PC-3 (cell line): ENCODE data around the gene COPS3. TPM values are rescaled to one million over a fixed set of nuclear protein-coding genes. Genes with fewer than 3 reads are reported as not detected.

ENCODE experiments used
- ATAC-seq: fragments of 200-7000 bp; cut with Tn5 transposase; 2 replicates; pipeline ENCODE4 v1.9.1; 2020; ENCODE audit warnings: mild to moderate bottlenecking, moderate library complexity
- BruUV-seq: library from RNA; stranded (reverse); fragments of 400-500 nt; replicated peaks from 2 replicates; lab custom pipeline; 2021; lab: Mats Ljungman, UMichigan
- CTCF ChIA-PET: fragments of 300-600 bp; sonication (Branson Sonifier 250); formaldehyde crosslinking; loops from one replicate; lab custom pipeline; 2022; ENCODE audit warnings: antibody characterized with exemption; lab: Charles Lee
- POLR2A ChIA-PET: fragments of 300-600 bp; sonication (Branson Sonifier 250); formaldehyde crosslinking; loops from one replicate; lab custom pipeline; 2022; ENCODE audit warnings: antibody characterized with exemption; ENCODE audit not compliant: unreplicated experiment; lab: Charles Lee
- DNase-seq: peaks from one replicate; pipeline ENCODE4 v3.0.0-alpha.2; 2015
- H2AFZ ChIP-seq: fragments of 300-600 bp; sonication (generic); 2 replicates; pipeline ENCODE4 v1.6.0; 2016; ENCODE audit warnings: antibody characterized with exemption, low read length
- H3F3A ChIP-seq: fragments of 300-600 bp; sonication (generic); one replicate; pipeline ENCODE4 v1.6.0; 2017; ENCODE audit warnings: antibody characterized with exemption, low read length, control low read depth, mild to moderate bottlenecking; ENCODE audit not compliant: unreplicated experiment
- H3K27ac ChIP-seq: fragments of 300-600 bp; sonication (generic); 2 replicates; pipeline ENCODE4 v1.5.1; 2016; ENCODE audit warnings: mild to moderate bottlenecking, low read length
- H3K27me3 ChIP-seq: fragments of 300-600 bp; sonication (generic); 2 replicates; pipeline ENCODE4 v1.6.1; 2016; ENCODE audit warnings: low read length, mixed read lengths
- H3K36me3 ChIP-seq: fragments of 300-600 bp; sonication (generic); 2 replicates; pipeline ENCODE4 v1.6.1; 2016; ENCODE audit warnings: low read depth, mixed run types, low read length, mixed read lengths
- H3K4me1 ChIP-seq: fragments of 300-600 bp; sonication (generic); 2 replicates; pipeline ENCODE4 v1.5.1; 2016; ENCODE audit warnings: low read length; ENCODE audit not compliant: insufficient read depth
- H3K4me2 ChIP-seq: fragments of 300-600 bp; sonication (generic); 2 replicates; pipeline ENCODE4 v1.6.0; 2016; ENCODE audit warnings: low read length
- H3K4me3 ChIP-seq: fragments of 300-600 bp; sonication (generic); 2 replicates; pipeline ENCODE4 v1.5.1; 2016; ENCODE audit warnings: mild to moderate bottlenecking, low read length, mixed read lengths
- H3K79me2 ChIP-seq: fragments of 300-600 bp; sonication (generic); 2 replicates; pipeline ENCODE4 v1.6.1; 2017; ENCODE audit warnings: low read length, mixed read lengths
- H3K9ac ChIP-seq: fragments of 300-600 bp; sonication (generic); 2 replicates; pipeline ENCODE4 v1.6.0; 2016; ENCODE audit warnings: mild to moderate bottlenecking, low read length
- H3K9me2 ChIP-seq: fragments of 300-600 bp; sonication (generic); replicated peaks from 2 replicates; pipeline ENCODE4 v1.6.1; 2016; ENCODE audit warnings: mixed run types, low read length, mixed read lengths
- H3K9me3 ChIP-seq: fragments of 300-600 bp; sonication (generic); 2 replicates; pipeline ENCODE4 v1.6.1; 2016; ENCODE audit warnings: low read length, mixed read lengths
- H4K20me1 ChIP-seq: fragments of 300-600 bp; sonication (generic); 2 replicates; pipeline ENCODE4 v1.6.1; 2016; ENCODE audit warnings: low read length, mixed read lengths
- EZH2 ChIP-seq: fragments of 300-600 bp; sonication (generic); IDR thresholded peaks from one replicate; pipeline ENCODE4 v1.6.1; 2017; ENCODE audit warnings: antibody characterized with exemption, mild to moderate bottlenecking, low read length; ENCODE audit not compliant: unreplicated experiment
- EZH2phosphoT487 ChIP-seq: fragments of 300-600 bp; sonication (generic); IDR thresholded peaks from 2 replicates; pipeline ENCODE4 v1.6.1; 2018; ENCODE audit warnings: mild to moderate bottlenecking, antibody characterized with exemption, low read length, borderline replicate concordance
- intact Hi-C: fragments of 100-400 bp; cut with micrococcal nuclease; formaldehyde crosslinking; loops from 2 replicates; pipeline ENCODE4 v1.9.0; 2023
- total RNA-seq: library from RNA; depleted of rRNA; stranded (reverse); fragments of >200 nt; gene quantifications from 2 replicates; pipeline ENCODE4 v1.2.3, GENCODE V29; 2014
- TF ChIP-seq, protein P1 (sequence below): fragments of 300-600 bp; sonication (generic); conservative IDR thresholded peaks from 2 replicates; pipeline ENCODE4 v1.5.1; 2017; ENCODE audit warnings: antibody characterized with exemption, low read depth, mild to moderate bottlenecking, low read length

The COPS3 gene
- total RNA-seq, 1 experiment from 2014 or later: 205 TPM

DNA sequence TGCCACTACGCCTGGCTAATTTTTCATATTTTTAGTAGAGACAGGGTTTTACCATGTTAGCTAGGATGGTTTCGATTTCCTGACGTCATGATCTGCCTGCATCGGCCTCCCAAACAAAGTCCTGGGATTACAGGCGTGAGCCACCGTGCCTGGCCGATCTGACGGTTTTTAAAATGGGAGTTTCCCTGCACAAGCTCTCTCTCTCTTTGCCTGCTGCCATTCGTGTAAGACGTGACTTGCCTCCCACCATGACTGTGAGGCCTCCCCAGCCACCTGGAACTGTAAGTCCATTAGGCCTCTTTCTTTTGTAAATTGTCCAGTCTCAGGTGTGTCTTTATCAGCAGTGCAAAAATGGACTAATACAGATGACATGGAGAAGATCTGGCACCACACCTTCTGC is 39.4 kb downstream of the COPS3 start:
- Histone ChIP-seq H3F3A (peaks cover 3% of the 10 kb centered on the region), H2AFZ (no peak overlapping the region), H3K9ac (no peak overlapping the region), H3K79me2 (peaks cover 5% of the 10 kb centered on the region), H3K9me2 (no peaks in the 10 kb centered on the region), H3K9me3 (no peaks in the 10 kb centered on the region), H3K4me3 (no peak overlapping the region), H4K20me1 (no peaks in the 10 kb centered on the region), H3K4me2 (no peak overlapping the region), H3K36me3 (peaks cover 11% of the 10 kb centered on the region; the same call in 1 of the 2 replicates), H3K27ac (no peak overlapping the region), H3K27me3 (no peaks in the 10 kb centered on the region), H3K4me1 (no peaks in the 10 kb centered on the region)
- DNase-seq: no peak
- ATAC-seq: no peak
- intact Hi-C loops: no loop called here
- TF ChIP-seq EZH2 (no peak), EZH2phosphoT487 (no peak)
- TF ChIP-seq, protein P1, sequence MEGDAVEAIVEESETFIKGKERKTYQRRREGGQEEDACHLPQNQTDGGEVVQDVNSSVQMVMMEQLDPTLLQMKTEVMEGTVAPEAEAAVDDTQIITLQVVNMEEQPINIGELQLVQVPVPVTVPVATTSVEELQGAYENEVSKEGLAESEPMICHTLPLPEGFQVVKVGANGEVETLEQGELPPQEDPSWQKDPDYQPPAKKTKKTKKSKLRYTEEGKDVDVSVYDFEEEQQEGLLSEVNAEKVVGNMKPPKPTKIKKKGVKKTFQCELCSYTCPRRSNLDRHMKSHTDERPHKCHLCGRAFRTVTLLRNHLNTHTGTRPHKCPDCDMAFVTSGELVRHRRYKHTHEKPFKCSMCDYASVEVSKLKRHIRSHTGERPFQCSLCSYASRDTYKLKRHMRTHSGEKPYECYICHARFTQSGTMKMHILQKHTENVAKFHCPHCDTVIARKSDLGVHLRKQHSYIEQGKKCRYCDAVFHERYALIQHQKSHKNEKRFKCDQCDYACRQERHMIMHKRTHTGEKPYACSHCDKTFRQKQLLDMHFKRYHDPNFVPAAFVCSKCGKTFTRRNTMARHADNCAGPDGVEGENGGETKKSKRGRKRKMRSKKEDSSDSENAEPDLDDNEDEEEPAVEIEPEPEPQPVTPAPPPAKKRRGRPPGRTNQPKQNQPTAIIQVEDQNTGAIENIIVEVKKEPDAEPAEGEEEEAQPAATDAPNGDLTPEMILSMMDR: no peak
- ChIA-PET CTCF (no interaction called here), POLR2A (no interaction called here)
- no TSS peak for BruUV-seq

DNA sequence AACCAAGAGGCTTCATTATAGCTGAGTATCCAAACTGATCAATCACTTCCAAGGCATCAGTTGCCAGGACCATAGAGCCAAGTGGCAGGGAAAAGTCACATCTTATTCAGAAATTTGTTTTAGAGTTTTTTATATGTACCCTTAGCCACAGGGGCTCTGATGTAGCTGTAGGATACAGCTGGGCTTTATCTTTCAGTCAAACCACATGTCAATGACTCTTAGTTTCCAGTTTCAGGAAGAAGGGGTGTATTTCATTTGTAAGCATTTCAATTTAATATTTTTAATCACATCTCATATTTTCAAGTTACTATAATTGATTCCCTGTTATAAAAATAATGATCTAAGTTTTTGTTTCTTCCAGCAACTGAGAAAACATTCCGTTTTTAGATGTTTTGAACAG is 41.2 kb downstream of the COPS3 start:
- Histone ChIP-seq H3K9me3 (no peaks in the 10 kb centered on the region), H2AFZ (no peak overlapping the region), H4K20me1 (peaks cover 8% of the 10 kb centered on the region; the same call in 1 of the 2 replicates), H3K9me2 (no peaks in the 10 kb centered on the region), H3K4me3 (no peak overlapping the region), H3K79me2 (peaks cover 23% of the 10 kb centered on the region), H3F3A (no peaks in the 10 kb centered on the region), H3K4me2 (no peak overlapping the region), H3K4me1 (peaks cover 11% of the 10 kb centered on the region), H3K9ac (no peak overlapping the region), H3K36me3 (no peaks in the 10 kb centered on the region), H3K27me3 (no peaks in the 10 kb centered on the region), H3K27ac (no peak overlapping the region)
- DNase-seq (no peak), ATAC-seq (no peak)
- TF ChIP-seq EZH2 (no peak), EZH2phosphoT487 (no peak)
- TF ChIP-seq, protein P1: no peak
- POLR2A ChIA-PET: no interaction called here
- no TSS peak for BruUV-seq
- intact Hi-C loops: loop anchor here (5.0 kb wide), 1 partner anchor 42 kb away; the partner anchor contains the start of gene COPS3
- CTCF ChIA-PET: no interaction called here

GRCh38 chr17:17237026-17237799 is 43.8 kb downstream of the COPS3 start, which contains the start of gene FLCN:
Gene FLCN (minus strand): TSS chr17:17237168. CDS start chr17:17228137, 9,031 bp downstream.
- Histone ChIP-seq H3K27me3 (no peaks in the 10 kb centered on the region), H3K36me3 (peaks cover 3% of the 10 kb centered on the region; the same call in 1 of the 2 replicates), H3K9me2 (no peaks in the 10 kb centered on the region), H3K4me3 (peak within 1 kb of the TSS; percentile 93), H3F3A (no peaks in the 10 kb centered on the region), H3K4me2 (peak within 1 kb of the TSS; percentile 97), H3K4me1 (peaks cover 11% of the 10 kb centered on the region), H3K9ac (peak within 1 kb of the TSS; percentile 94), H2AFZ (peak within 1 kb of the TSS; percentile 99), H3K27ac (peak within 1 kb of the TSS; percentile 79), H3K79me2 (peaks cover 47% of the 10 kb centered on the region), H4K20me1 (peaks cover 8% of the 10 kb centered on the region; the same call in 1 of the 2 replicates), H3K9me3 (no peaks in the 10 kb centered on the region)
- DNase-seq (peak; percentile 78), ATAC-seq (peak; percentile 76)
- BruUV-seq: no TSS peak
- intact Hi-C loops: loop anchor here (2.0 to 5.0 kb wide), 2 partner anchors 45 to 86 kb away; partner anchors contain the start of gene COPS3
- CTCF ChIA-PET: no interaction called here
- TF ChIP-seq, protein P1: no peak
- TF ChIP-seq EZH2 (no peak), EZH2phosphoT487 (no peak)
- POLR2A ChIA-PET: no interaction called here
